GM18873 (cell line): Measurements from ENCODE around the gene ATG2A.
"Not testable (repeated sequence)": the region's sequence is repeated elsewhere in the genome, so short reads cannot be mapped to it uniquely, and the experiment has no call there.

ENCODE experiments used
- ATAC-seq: cut with Tn5 transposase; IDR thresholded peaks from one replicate; pipeline ENCODE4 v1.9.1; 2021; ENCODE audit warnings: mild to moderate bottlenecking, moderate library complexity, moderate number of reproducible peaks; ENCODE audit not compliant: unreplicated experiment, low FRiP score

Gene ATG2A

DNA sequence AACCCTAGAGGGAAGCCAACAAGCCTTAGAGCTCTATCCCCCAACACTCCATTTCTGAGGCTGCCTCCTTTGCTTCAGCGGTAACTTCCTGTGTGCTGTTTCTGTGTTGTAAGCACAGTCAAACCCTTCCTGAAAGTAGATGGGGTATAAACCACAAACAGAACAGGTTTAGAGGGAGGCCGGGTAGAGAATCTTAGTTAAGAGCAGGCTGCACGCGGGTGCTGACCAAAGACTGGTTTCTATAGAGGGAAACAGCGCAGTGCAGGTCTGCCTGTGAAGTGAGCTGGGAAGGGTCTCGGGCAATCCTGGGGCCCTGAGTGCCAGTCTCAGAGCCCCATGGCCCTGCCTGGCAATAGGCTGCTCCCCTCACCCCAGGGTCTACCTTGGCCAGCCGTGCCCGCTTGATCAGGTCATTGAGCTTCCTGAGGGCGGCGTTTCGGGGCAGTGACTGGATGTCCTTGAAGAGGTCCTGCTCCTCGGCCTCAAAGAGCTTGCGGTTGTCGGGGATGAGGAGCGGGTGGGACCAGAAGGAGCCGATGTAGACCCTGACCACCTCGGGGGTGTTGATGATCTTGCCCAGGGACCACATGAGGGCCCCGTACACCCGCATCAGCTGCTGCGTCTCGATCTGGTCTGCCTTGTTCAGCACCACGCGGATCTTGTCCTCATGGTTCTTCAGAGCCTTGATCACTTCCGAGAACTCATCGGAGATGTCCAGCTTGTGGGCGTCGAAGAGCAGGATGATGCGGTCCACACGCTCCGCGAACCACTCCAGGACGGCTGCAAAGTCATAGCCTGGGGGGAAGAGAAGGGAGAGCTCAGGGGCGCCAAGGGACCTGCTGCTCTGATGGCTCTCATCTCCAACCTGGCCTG lies 57.2 kb downstream of the ATG2A start:
- peak; percentile 68 for ATAC-seq

DNA sequence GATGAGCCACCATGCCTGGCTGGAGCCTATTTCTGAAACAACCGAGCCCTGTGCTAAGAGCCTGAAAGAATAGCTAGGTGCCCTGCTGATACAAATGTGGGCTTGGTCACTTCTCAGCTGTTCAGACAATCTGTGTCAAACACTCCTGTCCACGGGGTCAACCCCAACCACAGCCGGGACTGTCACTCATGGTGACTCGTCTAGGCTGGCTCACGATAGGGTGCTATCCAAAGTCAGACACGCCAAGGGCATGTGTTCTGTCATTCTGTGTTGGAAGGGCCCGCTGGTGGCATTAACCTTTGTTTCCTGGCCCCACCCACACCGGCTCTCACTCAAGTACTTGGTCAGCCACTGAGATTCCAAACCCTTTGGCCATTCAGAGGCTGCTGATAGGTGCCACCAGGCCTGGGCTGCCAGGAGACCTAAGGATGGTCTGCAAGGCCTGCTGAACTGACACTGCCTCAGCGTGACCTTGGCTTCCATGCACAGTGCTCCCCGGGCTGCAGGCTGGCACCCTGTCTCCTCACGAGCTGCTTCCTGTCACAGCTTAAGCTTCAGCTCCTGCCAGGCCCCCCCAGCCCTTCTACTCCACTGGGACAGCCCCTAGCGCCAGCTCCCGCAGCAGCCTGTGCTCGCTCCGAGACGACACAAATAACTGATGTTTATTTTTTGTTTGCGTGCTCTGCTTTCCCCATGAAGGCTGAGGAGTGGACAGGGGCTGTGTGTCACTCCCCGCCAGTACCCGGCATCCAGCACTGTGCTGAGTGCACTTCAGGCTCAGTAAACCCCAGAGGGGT lies 58.3 kb downstream of the ATG2A start:
- no peak for ATAC-seq

DNA sequence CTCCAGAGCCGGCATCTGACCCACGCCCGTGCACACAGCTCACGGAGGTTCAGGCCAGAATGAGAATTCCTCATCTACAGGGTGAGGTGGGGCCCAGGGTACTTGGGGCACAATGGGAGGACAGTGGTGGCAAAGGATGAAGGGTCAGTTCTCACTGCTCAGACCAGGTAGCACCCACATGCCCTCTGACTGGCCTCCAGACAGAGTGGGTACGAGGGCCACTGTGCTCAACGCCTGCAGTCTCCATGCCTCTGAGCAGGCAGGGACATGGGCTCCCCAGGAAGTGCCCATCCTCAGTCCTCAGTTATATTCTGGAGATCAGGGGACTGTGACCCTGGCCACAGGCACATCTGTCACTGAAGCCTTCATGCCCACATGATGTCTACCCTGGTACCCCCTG lies 59.5 kb downstream of the ATG2A start:
- ATAC-seq, result no peak

DNA sequence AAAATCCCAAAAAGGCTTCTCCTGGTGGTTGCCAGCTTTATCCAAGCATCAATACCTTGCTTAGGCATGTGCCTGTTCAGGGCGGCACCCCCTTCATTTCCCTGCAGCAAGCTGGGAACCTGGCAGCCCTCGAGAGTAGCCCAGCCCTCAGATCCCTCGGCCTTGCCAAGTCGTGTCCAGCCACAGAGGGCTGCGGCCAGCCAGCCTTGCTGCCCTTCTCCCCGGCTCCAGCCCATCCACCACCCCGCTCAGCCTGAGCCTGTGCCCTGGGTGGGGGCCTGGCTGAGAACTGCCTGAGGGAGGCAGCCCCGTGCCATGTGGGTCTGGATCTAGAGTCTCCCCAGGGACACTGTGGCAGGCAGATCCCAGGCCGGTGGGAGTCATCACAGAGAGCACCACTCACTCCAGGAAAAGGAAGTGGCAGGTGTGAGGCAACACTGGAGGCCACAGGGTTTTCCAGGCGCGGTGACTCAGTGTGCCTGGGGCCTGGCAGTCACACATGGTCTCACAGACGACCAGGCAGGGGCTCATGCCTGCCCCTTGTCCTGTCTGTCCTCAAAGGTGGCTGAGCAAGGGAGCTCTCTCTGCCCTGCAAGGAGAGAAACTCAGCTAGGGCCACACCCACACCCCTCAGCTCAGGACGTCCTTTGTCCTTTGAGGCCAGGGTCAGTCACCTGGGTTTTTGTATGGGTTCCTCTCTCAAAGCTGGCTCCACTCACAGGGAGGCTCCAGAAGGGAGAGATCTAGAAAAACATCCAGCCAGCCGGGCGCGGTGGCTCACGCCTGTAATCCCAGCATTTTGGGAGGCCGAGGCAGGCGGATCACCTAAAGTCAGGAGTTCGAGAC lies 60.4 kb downstream of the ATG2A start:
- ATAC-seq, result no peak

DNA sequence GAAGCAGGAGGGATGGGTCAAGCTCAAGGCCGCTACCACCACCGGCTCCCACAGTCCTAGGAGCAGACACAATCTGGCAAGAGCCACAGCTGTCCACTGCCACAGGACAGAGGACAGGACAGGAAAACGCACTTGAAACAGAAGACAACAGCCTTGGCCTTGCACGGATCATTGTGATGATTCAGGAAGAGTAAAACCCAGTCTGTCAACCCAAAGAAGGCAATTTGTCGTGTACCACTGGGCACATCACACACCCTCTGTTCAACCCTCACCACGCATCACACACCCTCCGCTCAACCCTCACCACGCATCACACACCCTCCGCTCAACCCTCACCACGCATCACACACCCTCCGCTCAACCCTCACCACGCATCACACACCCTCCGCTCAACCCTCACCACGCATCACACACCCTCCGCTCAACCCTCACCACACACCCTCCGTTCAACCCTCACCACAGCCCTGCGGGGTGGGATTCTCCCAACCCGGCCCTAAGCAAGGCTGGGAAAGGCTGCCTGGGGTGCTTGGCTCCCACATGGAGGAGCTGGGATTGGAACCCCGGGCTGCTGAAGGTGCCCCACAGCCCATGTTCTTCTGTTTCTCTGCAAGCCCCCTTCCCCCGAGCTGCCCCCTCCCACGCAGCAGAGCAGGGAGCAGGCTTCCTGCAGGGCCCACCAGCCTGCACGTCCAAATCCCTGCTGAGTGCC lies 61.3 kb downstream of the ATG2A start:
- no peak for ATAC-seq

DNA sequence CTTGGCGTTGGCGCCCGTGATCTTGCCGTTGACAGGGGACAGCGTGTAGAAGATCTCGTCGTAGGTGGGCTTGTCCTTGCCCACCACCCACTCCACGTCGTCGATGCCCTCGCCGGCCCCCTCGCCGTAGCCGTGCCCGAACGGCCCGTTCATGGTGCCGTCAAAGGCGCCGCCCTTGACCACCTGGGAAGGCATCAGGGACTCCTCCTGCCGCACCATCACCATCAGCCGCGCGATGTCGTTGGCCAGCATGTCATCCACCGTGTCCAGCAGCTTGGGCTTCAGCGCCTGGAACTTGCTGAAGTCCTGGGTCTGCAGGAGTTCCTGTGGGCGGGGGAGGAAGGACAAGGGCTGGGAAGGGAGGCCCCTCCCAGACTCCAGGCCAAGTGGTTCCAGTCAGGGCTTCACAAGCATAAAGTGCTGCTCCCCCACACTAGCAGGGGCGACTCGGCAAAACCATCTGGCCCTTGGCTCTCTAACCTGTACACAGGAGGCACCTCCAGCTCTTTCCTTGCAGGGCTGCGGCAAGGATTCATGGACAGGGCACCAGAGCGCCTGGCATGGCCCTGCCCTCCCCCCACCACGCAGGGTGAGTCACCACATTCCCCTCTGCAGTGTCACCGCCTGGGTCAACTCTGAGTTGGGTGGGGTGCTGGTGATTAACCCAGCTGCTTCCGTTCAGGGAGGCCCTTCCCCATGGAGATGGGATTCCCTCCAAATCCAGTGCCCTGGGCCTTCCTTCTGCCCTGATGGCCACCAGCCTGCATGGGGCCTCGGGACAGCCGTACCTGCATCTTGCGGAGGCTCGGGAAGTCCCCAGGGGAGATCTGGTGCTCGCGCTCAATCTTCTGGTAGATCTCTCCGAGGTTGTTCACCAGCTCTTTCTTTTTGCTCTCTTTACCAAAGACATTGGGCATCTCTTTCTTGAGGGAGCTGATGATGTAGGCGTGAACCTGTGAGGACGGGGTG lies 62.2 kb downstream of the ATG2A start:
- no peak for ATAC-seq

DNA sequence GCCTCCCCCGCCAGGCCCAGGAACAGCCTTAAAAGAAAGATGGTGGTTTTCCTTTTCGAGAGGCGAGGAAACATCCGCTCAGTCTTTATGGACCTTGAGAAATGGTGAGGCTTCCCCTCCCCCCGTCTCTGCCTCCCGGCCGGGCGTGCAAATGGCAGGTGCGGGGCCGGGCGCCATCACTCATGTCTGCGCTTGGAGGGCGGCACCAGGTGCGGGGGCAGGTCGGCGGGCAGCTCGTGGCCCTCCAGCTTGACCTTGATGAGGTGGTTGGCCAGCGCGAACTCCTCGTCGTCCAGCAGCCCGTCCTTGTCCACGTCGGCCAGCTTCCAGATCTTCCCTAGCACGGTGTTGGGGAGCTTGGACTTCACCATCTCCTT lies 62.9 kb downstream of the ATG2A start:
- ATAC-seq, result no peak

DNA sequence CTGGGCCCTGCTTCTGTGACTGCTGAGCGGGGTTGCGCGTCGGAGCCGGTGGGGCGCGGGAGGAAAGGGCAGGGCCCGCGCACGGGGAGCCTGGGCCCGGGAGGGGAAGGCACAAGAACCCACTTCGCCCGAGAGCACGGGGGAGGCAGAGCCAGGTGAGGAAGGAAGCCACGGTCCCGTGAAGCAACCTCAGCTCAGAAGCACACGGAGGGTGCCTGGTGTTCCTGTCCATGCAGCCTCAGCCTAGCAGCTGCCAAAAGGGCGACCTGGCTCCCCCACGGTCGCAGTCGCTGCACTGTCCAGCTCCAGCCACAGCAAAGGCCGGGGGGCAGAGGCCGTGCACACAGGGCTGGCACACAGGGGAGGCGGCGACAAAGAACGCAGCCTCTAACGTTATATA lies 63.3 kb downstream of the ATG2A start:
- no peak for ATAC-seq

DNA sequence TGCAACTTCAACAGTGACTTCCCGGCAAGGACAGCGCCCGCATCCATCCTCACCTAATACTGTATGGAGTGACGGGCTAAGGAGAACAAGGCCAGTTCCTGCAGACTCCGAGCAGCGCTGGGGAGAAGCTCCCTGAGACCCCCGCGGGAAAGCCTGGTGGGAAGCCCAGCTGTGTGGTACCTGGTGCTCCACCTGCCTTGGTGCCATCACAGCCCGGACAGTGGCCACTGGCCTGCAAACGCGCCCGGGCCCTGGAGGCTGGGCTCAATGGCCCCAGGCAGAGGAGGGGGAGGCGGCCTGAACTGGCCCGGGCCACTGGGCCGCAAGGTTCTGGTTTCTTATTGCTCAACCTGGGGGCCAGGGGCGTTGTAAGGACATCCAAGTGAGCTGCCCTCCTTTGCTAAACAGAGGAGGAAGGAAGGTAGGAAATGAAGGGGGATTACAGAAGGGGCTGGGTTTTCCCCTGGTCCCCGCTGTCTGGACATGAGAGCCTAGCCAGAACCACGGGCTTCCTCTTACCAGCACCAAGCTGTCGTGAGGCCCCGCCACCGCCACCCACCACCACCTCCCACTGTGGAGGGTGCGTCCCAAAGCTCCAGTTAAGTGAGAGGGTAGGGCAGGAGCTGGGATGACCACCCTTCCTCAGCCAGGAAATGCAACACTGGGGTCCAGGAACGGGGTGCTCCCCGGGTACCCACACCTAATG lies 64.1 kb downstream of the ATG2A start:
- ATAC-seq, result no peak

DNA sequence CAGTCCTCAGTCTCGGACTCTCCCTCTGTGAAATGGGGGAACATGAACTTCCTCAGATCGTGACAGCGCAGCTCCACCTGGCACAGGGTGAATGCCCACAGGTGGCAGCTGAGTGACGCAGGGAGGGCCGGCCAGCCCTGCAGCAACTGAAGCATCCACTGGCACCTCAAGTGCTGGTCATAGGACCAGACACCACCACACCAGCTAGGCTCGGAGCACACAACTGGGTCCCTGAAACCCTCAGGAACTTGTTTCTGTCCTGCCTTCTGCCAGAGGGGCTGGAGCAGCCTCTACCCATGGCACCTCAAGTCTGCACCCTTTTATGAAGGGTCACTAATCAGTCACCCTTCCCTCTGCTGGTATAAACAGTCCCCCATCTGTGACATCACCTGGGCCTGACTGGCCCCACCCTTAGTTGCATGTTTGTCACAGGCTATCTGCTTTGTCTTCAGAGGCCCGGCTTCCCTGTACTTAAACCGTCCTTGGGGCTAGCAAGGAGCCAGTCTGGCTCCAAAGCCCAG lies 65.1 kb downstream of the ATG2A start:
- no peak for ATAC-seq

DNA sequence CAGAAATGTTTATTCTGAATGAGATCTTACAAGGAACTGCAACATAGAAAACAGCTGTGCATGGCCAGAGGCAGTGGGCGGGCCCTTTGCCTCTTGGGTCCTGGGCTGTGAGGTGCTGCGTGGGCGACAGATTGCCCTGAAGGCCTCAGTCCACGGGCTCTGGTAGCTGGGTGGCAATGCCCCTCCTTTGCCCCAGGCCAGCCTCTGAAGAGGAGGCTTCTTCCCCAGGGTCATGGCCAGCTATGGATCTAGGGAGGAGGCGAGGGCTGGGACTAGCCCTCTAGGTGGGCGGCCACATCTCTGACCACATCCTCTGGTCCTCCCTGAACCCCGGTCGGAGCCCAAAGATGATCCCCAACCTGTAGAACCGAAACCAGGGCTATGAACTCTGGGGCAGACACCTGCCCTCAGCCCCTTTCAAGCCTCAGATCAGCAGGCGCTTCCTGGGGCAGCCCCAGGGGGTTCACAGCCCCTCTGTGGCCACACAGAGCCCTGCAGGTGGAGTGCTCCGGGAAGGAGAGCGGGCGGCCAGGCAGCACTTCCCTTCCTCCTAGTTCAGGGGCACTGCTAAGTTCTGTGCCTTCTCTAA lies 65.9 kb downstream of the ATG2A start:
- peak; percentile 63 for ATAC-seq

DNA sequence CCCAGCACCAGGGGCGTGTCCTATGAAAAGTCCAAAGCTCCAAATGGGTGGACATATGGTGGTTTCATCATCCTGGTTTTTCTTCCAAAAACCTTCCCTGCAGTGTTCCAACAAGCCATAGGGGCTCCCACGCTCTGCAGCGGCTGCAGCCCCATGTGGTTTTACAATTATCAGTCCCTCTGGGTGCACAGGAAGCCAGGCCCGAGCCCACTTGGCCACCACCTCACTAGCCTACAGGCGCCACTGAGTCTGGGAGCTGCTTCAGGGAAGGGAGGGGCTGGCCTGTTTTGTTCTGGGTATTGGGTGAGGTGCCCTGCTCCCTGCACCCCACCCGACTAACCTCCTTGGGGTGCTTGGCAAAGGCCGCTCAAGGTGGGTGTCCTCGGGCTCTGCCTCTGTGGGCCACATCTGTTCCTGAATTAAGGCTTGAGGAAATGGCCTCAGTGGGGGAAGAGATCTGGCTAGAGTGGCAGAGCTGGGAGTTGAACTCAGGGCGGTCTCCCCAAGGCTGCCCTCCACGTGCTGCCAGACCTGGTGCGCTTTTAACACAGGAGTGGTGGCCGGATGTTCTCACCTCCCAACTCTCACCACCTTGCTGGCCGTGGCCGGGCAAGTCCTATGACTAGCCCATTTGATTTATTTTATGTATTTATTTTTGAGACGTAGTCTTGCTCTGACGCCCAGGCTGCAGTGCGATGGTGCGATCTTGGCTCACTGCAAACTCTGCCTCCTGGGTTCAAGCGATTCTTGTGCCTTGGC lies 67.2 kb downstream of the ATG2A start:
- no peak for ATAC-seq

DNA sequence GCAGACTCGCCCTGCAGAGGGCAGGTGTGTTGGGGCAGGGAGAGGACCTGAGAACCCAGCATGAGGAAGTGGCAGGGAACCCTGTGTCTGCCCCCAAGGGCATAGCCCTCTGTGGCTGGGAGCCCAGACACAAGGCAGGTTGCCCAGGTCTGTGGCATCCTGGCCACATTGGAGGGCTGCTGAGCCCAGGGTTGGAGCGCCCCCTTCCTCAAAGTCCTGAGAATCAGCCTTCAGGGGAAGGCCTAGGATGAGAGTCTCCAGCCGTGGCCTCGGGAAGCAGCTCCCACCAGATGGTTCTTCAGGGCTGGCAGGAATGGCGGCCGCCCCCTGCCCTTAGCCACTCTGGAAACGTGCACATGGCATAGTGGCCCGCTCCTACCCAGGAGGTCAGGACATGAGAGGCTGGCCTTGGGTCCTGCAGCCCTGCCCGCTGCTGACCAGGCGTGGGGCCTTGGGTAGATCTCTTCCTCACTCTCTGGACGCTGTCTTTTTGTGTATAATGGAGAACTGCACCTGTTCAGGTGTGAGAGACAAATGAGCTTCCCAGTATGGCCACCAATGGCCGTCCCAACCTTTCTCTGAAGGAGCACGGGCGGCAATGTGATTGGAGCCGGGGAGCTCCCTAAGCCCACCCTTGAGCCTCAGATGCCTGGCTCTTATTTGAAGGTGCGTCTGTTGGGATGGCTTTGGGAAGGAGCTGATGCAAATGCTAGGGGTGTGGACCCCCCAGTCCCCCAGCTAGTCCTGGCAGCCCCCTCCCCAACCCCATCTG lies 68.0 kb downstream of the ATG2A start:
- no peak for ATAC-seq

DNA sequence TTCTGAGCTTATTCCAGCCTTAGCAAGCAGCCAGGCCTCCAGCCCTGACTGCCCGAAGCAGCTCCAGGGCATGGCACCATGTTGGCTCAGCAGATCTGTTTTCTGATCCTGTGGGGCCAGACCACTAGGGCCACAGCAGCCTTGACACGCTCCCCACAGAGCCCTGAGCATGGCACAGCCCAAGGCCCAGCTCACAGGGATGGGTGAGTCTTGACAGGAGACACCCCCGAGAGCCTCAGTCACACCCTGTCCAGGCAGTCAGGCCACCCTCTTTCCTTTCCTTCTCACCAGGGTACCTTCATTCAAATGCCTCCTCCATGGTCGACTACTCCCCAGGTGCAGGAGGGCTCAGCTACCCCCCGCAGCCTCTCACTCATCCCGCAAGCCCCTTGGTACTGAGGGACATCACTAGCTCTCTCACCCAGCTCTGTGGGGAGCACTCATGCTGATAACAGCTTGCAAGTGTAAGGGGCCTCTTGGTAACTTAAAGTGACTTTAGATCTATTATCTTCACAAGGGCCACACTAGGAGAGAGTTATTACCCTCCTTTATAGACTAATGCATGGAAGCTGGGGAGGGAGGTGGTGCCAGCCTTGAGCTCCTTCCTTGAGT lies 68.7 kb downstream of the ATG2A start:
- no peak for ATAC-seq

DNA sequence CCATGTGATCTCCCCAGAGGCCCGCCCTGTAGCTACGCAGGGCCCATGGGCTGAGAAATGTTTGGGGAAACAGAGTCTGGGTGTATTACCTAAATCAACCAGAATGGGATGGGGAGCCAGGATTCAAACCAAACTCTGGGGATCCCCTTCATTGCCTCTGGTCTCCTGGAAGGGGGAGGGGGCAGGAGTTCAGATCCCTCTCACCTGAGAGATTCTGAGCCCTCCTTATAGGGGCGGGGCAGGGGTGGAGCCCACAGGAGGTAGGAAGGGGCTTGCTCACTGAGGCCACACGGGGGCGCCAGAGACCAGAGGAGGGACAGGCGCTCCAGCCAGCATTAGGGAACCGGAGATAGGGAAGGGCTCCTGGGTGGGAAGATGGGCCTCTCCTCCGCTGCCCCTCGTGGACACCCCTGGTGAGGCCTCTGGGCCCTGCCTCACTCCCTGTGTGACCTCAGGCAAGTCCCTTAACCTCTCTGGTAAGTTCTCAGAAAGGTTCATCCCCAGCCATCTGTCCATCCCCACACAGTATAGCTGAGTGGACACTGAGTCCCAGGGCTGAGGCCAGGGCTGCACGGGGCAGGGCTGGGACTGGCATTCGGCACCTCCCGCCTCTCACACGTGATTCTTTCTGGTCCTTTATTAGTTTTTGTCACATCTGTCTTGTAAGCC lies 69.9 kb downstream of the ATG2A start:
- no peak for ATAC-seq

DNA sequence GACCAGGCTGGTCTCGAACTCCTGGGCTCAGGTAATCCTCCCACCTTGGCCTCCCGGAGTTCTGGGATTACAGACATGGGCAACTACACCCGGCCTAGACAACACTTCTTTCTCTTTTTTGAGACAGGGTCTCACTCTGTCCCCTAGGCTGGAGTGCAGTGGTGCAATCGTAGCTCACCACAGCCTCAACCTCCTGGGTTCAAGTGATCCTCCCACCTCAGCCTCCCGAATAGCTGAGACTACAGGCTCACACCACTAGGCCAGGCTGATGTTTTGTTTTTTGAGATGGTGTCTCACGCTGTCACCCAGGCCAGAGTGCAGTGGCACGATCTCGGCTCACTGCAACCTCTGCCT lies 71.3 kb downstream of the ATG2A start:
- ATAC-seq, result not testable (repeated sequence)
